Activated CD8-positive, alpha-beta memory T cell treated with anti-CD3 and anti-CD28 coated beads, Interleukin-2, amount 50 U/mL, for 1 hour (primary cell): Measurements from ENCODE around the gene GLB1L2.
A peak's percentile ranks its signal among the peaks of the same experiment; 100 is the strongest.
"Not testable (repeated sequence)": the region's sequence is repeated elsewhere in the genome, so short reads cannot be mapped to it uniquely, and the experiment has no call there.

ENCODE experiments used
- DNase-seq: peaks from one replicate; pipeline ENCODE4 v3.0.0-alpha.2; 2020; ENCODE audit errors: extremely low read depth

The GLB1L2 gene

GRCh38 chr11:134331354-134332188, at the start of gene GLB1L2:
TSS of gene GLB1L2 (plus strand) at chr11:134331988. CDS start at chr11:134332062, 74 bp downstream.
- peak; percentile 29 for DNase-seq

GRCh38 chr11:134282121-134283045, 49.4 kb upstream of the GLB1L2 start:
- DNase-seq: no peak

- no peak for DNase-seq
These were observed 48.1 kb upstream of the GLB1L2 start for GRCh38 chr11:134283461-134284230.

- DNase-seq: not testable (repeated sequence)
These were observed 47.4 kb upstream of the GLB1L2 start for GRCh38 chr11:134284349-134284748.

- DNase-seq: no peak
These were observed 44.2 kb upstream of the GLB1L2 start for GRCh38 chr11:134287561-134287960.

- DNase-seq: no peak
These were observed 43.3 kb upstream of the GLB1L2 start for GRCh38 chr11:134288486-134288885.

GRCh38 chr11:134289167-134289566, 42.6 kb upstream of the GLB1L2 start:
- DNase-seq: no peak

- DNase-seq: no peak
These were observed 42.0 kb upstream of the GLB1L2 start for GRCh38 chr11:134289789-134290188.

- no peak for DNase-seq
These were observed 41.1 kb upstream of the GLB1L2 start for GRCh38 chr11:134290646-134291045.

- no peak for DNase-seq
These were observed 40.6 kb upstream of the GLB1L2 start for GRCh38 chr11:134291196-134291595.

- no peak for DNase-seq
These were observed 39.1 kb upstream of the GLB1L2 start for GRCh38 chr11:134292661-134293060.

- DNase-seq: no peak
These were observed 38.4 kb upstream of the GLB1L2 start for GRCh38 chr11:134293119-134294113.

- no peak for DNase-seq
These were observed 37.1 kb upstream of the GLB1L2 start for GRCh38 chr11:134294664-134295063.

- no peak for DNase-seq
These were observed 19.6 kb upstream of the GLB1L2 start for GRCh38 chr11:134312223-134312622.

- no peak for DNase-seq
These were observed 19.0 kb upstream of the GLB1L2 start for GRCh38 chr11:134312807-134313206.

GRCh38 chr11:134313379-134313778, 18.4 kb upstream of the GLB1L2 start:
- no peak for DNase-seq

GRCh38 chr11:134313821-134314607, 17.8 kb upstream of the GLB1L2 start:
- DNase-seq: no peak

GRCh38 chr11:134317103-134317502, 14.7 kb upstream of the GLB1L2 start:
- DNase-seq: no peak

- DNase-seq: not testable (repeated sequence)
These were observed 10.4 kb upstream of the GLB1L2 start for GRCh38 chr11:134321373-134321772.

GRCh38 chr11:134322553-134322952, 9.2 kb upstream of the GLB1L2 start:
- no peak for DNase-seq
